BJ (cell line): ENCODE results near the gene SH3BGRL2. TPM values are rescaled to one million over a fixed set of nuclear protein-coding genes. Genes with fewer than 3 reads are reported as not detected.

Experiments used
- CTCF ChIA-PET: fragments of 350-600 bp; formaldehyde crosslinking; extraction: SDS; loops from one replicate; lab custom pipeline; 2021; ENCODE audit warnings: antibody characterized with exemption, inconsistent platforms; lab: Yijun Ruan, JAX
- POLR2A ChIA-PET: fragments of 300-600 bp; sonication (Branson Sonifier 250); formaldehyde crosslinking; extraction: SDS; loops from one replicate; lab custom pipeline; 2021; ENCODE audit warnings: antibody characterized with exemption; lab: Charles Lee
- DNase-seq: peaks from one replicate; pipeline ENCODE4 v3.0.0-alpha.2; 2011; ENCODE audit warnings: low read depth
- H3K27me3 ChIP-seq: 2 replicates; pipeline ENCODE4 v1.6.0; 2011; ENCODE audit warnings: low read length; ENCODE audit not compliant: control insufficient read depth, insufficient read depth
- H3K36me3 ChIP-seq: 2 replicates; pipeline ENCODE4 v1.5.1; 2011; ENCODE audit warnings: low read length; ENCODE audit not compliant: control insufficient read depth, insufficient read depth
- H3K4me3 ChIP-seq: 2 replicates; pipeline ENCODE4 v1.5.1; 2011; ENCODE audit warnings: low read depth, mild to moderate bottlenecking, control low read depth, low read length
- CTCF ChIP-seq: IDR thresholded peaks from 2 replicates; pipeline ENCODE4 v1.5.1; 2011; ENCODE audit warnings: low read depth, mild to moderate bottlenecking, control low read depth, inconsistent platforms, low read length, moderate library complexity; ENCODE audit not compliant: insufficient read depth
- polyA plus RNA-seq: library from polyadenylated mRNA; depleted of rRNA; stranded (reverse); fragments of >200 nt; gene quantifications from 2 replicates; pipeline ENCODE4 v1.2.3, GENCODE V29; 2011

SH3BGRL2 gene
- polyA plus RNA-seq, 1 experiment, result 0.37 TPM

GRCh38 chr6:79630380-79630882, 698 bp upstream of the SH3BGRL2 start:
- peaks cover 14% of the 10 kb centered on the region for H3K27me3 ChIP-seq
- no peak for TF ChIP-seq CTCF
- POLR2A ChIA-PET, result no interaction called here
- no peaks in the 10 kb centered on the region for H3K36me3 ChIP-seq
- DNase-seq, result no peak
- H3K4me3 ChIP-seq, result peak overlapping the region; percentile 59
- CTCF ChIA-PET, result interaction anchor here (1.0 kb wide), 1 partner anchor 27 kb away, joined by 3 read pairs; no protein-coding TSS in a partner anchor

DNA sequence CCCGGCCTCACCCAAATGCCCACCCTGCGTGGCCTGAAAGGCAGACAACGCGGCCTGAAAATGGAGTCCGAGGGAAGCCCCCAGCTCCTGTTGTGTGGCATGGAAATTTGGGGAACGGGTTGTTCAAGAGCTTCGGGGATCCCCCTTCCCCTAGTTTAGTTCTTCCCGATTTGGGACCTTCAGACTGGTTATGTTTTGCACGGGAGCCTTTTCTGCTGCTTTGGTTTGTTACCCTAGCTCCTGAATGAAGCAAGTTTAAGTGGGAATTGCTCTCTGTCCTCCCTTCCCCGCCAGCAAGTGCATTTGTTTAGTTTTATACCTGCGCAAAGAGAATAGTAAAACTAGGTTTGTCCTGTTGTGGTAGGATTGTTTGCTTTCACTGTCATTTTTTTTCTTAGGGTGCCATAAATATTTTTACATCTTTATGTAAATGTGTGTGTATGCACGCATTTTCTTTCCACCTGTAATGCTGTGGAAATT, 604 bp downstream of the SH3BGRL2 start:
- DNase-seq, result no peak
- Histone ChIP-seq H3K36me3 (no peaks in the 10 kb centered on the region), H3K27me3 (peaks cover 14% of the 10 kb centered on the region), H3K4me3 (peak overlapping the region; percentile 59; the same call in 1 of the 2 replicates)
- CTCF ChIA-PET, result interaction anchor here (0.6 to 1.8 kb wide), 2 partner anchors 23 to 61 kb away, joined by 4 to 6 read pairs; no protein-coding TSS in a partner anchor
- POLR2A ChIA-PET, result no interaction called here
- TF ChIP-seq CTCF, result no peak

GRCh38 chr6:79632580-79632979, 1.5 kb downstream of the SH3BGRL2 start:
- TF ChIP-seq CTCF, result no peak
- Histone ChIP-seq H3K27me3 (peaks cover 14% of the 10 kb centered on the region), H3K36me3 (no peaks in the 10 kb centered on the region), H3K4me3 (no peak overlapping the region)
- ChIA-PET POLR2A (no interaction called here), CTCF (interaction anchor here (0.8 to 1.8 kb wide), 3 partner anchors 9 to 62 kb away, joined by 3 to 6 read pairs (median 3); no protein-coding TSS in a partner anchor)
- no peak for DNase-seq

DNA sequence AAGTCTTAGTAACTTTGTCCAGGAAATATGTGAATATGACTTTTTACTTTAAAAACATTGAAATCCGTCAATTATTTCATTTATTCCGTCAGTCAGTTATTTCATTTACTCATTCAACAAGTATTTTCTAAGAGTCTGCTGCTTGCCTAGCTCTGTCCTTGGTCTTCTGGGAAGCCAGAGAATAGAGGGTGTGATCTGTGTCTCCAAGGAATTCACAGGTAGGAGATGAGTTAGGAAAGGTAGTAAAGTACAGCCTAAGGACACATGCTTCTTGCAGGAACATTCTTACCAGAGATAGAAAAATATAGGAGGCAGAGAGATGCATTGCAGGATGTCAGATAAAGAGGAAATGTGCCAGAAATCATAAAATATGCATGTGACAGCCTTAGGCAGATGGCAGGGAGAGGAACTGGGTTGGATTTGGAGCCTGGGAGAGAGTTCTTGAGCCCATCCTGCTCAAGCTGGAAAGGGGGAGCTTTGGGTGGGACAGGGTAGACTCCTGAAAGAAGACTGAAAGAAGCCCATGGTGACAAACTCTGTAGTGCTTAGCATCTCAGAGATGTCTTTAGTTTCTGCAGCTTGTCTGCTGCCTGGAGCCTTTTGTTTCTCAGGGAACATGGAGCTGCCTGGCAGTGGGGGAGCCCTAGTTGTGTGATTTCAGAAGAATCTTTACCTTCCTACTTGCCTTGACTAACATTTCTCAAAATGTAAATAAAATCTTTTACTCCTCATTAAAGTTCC, 3.5 kb downstream of the SH3BGRL2 start:
- DNase-seq, result no peak
- Histone ChIP-seq H3K4me3 (no peak overlapping the region), H3K27me3 (peaks cover 12% of the 10 kb centered on the region), H3K36me3 (no peaks in the 10 kb centered on the region)
- ChIA-PET POLR2A (interaction anchor here (0.6 kb wide), 1 partner anchor 233 kb away, joined by 3 read pairs; no protein-coding TSS in a partner anchor), CTCF (no interaction called here)
- no peak for TF ChIP-seq CTCF

DNA sequence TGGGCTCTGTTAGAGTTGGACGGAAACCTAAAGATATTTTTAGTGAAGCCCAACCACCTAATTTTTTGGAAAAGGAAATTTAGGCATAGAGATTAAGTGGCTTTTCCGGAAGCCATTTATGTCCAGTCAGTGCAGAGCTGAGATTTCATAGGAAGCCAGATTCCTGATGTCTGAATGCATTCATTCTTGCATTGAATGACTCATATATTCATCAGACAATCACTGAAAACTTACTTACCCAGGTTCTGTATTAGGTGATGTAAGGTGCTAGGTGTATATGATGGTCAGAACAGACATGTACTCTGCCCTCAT, 4.1 kb downstream of the SH3BGRL2 start:
- Histone ChIP-seq H3K4me3 (no peak overlapping the region), H3K27me3 (peaks cover 12% of the 10 kb centered on the region), H3K36me3 (no peaks in the 10 kb centered on the region)
- no peak for TF ChIP-seq CTCF
- ChIA-PET POLR2A (no interaction called here), CTCF (no interaction called here)
- no peak for DNase-seq
